GM19193 (cell line): ENCODE data around the gene PLS1.

Source experiments
- POLR2A ChIP-seq: IDR thresholded peaks from 4 replicates; pipeline ENCODE4 v1.6.1; 2011; ENCODE audit not compliant: insufficient read depth, insufficient read length; ENCODE audit errors: extremely low read depth

PLS1 gene

GRCh38 chr3:142595951-142596725, at the start of gene PLS1:
Gene PLS1 (plus strand): TSS chr3:142596393. CDS start chr3:142664238, 67,845 bp downstream.
- TF ChIP-seq POLR2A: peak; percentile 76

- TF ChIP-seq POLR2A: no peak
Observed at GRCh38 chr3:142549986-142550385, 46.2 kb upstream of the PLS1 start.

GRCh38 chr3:142553741-142554140, 42.5 kb upstream of the PLS1 start:
- TF ChIP-seq POLR2A: no peak

GRCh38 chr3:142560118-142560517, 36.1 kb upstream of the PLS1 start:
- no peak for TF ChIP-seq POLR2A

GRCh38 chr3:142563496-142563997, 32.6 kb upstream of the PLS1 start:
- no peak for TF ChIP-seq POLR2A

- TF ChIP-seq POLR2A: no peak
Observed at GRCh38 chr3:142566096-142566495, 30.1 kb upstream of the PLS1 start.

- TF ChIP-seq POLR2A: no peak
Observed at GRCh38 chr3:142568393-142569017, 27.7 kb upstream of the PLS1 start.

- TF ChIP-seq POLR2A: no peak
Observed at GRCh38 chr3:142574665-142575064, 21.5 kb upstream of the PLS1 start.

- TF ChIP-seq POLR2A: no peak
Observed at GRCh38 chr3:142576792-142577191, 19.4 kb upstream of the PLS1 start.

- TF ChIP-seq POLR2A: no peak
Observed at GRCh38 chr3:142577696-142578328, 18.4 kb upstream of the PLS1 start.

- peak; percentile 92 for TF ChIP-seq POLR2A
Observed at GRCh38 chr3:142578329-142579223, 17.6 kb upstream of the PLS1 start, which contains the start of gene ATR. Gene ATR (minus strand): TSS chr3:142578733. CDS start chr3:142578704, 29 bp downstream.

- TF ChIP-seq POLR2A: no peak
Observed at GRCh38 chr3:142580061-142580423, 16.2 kb upstream of the PLS1 start.

- TF ChIP-seq POLR2A: no peak
Observed at GRCh38 chr3:142586803-142587406, 9.3 kb upstream of the PLS1 start.

GRCh38 chr3:142588703-142589102, 7.5 kb upstream of the PLS1 start:
- no peak for TF ChIP-seq POLR2A
